ENCODE results near the gene TMEM131L. TPM values are rescaled to one million over a fixed set of nuclear protein-coding genes. Genes with fewer than 3 reads are reported as not detected.

The TMEM131L gene
- total and polyA plus RNA-seq, 8 donors: 2.4 to 40.0 (median 13.6) TPM

DNA sequence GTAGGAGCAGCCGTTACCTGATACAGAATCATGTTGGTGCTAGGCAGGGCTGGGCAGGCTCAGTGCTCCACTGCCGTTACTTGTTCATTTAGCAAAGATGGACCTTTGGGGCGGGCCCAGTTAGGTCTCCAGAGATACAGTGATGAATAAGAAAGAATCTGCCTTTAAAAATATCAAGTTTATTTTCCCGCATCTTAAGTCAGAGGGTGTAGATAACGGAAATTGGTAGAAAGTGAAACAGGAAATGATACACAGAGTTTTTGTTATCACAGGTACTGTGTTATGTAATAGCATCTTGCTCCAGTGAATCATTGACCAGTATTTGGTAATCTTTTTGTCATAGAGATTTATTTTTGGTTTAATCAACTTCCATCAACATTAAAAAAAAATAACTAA is 5.5 kb downstream of the TMEM131L start:
- intact Hi-C loops (cut with DNase I; ENCODE audit: low total_unique reads): no loop called here

DNA sequence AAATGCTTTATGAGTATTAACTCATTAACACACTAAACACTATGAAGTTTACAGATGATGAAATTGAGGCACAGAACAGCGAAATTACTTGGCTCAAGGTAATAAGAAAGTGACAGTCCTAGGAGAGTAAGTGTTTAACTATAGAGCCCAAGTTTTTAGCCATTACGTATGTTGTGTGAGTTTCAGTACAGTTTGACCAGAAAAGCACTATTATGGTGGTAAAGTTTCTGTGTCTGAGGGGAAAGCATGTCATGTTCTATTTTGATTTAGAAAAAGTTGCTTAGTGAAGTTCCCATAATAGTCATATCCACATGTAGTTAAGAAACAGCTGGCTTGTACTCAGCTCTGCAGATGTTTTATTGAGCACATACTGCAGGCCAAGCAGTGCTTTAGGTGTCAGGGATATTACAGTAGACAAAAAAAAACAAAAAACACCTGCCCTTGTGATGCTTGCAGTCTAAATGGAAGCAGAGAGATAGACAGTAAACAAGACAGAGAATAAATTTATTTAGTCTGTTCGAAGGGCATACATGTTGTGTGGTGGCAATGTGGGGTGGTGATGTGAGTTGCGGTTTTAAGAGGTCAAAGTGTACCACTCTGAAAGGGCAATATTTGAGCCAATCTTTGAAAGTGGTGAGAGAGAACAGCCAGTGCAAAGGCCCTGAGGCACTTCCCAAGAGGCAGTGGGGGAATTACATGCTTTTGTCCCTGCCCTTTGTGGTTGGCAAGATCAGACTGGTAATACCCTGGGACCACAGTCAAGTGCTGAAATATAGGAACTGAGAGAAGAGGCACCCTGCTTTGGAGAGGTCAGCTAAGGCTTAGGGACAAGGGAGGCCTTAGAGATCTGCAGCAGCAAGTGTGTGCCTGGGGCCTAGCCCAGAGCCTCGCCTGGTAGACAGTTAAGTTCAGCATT is 6.2 kb downstream of the TMEM131L start:
- no peaks in the 10 kb centered on the region for H3K27me3 ChIP-seq
- H3K36me3 ChIP-seq: peaks cover 5 to 25% (median 22%) of the 10 kb centered on the region in 4 donors
- no peaks in the 10 kb centered on the region for H3K9me3 ChIP-seq
- TF ChIP-seq, protein P1, sequence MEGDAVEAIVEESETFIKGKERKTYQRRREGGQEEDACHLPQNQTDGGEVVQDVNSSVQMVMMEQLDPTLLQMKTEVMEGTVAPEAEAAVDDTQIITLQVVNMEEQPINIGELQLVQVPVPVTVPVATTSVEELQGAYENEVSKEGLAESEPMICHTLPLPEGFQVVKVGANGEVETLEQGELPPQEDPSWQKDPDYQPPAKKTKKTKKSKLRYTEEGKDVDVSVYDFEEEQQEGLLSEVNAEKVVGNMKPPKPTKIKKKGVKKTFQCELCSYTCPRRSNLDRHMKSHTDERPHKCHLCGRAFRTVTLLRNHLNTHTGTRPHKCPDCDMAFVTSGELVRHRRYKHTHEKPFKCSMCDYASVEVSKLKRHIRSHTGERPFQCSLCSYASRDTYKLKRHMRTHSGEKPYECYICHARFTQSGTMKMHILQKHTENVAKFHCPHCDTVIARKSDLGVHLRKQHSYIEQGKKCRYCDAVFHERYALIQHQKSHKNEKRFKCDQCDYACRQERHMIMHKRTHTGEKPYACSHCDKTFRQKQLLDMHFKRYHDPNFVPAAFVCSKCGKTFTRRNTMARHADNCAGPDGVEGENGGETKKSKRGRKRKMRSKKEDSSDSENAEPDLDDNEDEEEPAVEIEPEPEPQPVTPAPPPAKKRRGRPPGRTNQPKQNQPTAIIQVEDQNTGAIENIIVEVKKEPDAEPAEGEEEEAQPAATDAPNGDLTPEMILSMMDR (IDR thresholded peaks at IDR 0.05): no peak
- TF ChIP-seq POLR2AphosphoS5 (IDR thresholded peaks at IDR 0.05) (no peak), EP300 (IDR thresholded peaks at IDR 0.05) (no peak), POLR2A (IDR thresholded peaks at IDR 0.05) (no peak)
- intact Hi-C loops (cut with DNase I; ENCODE audit: low total_unique reads): no loop called here
- no peak for DNase-seq
- no peak overlapping the region for H3K4me3 ChIP-seq
- H3K4me1 ChIP-seq: peaks cover 19 to 60% (median 47%) of the 10 kb centered on the region in 4 donors
- peak overlapping the region in 2 of 5 donors; percentile 31 to 51 for H3K27ac ChIP-seq
- WGBS, 5 donors: 85 to 95% (median 93%) methylated on average over 5 of the region's 5 CpGs

More for the DNA sequence above, 5.5 kb downstream of the TMEM131L start:
- Histone ChIP-seq H3K4me3 (no peak overlapping the region), H3K36me3 (peaks cover 5 to 25% (median 22%) of the 10 kb centered on the region in 4 donors), H3K27ac (peak overlapping the region; percentile 29 to 63 (median 39)), H3K4me1 (peaks cover 19 to 57% (median 46%) of the 10 kb centered on the region in 4 donors), H3K27me3 (no peaks in the 10 kb centered on the region), H3K9me3 (no peaks in the 10 kb centered on the region)
- 52 to 58% (median 54%) methylated on average over 5 of the region's 5 CpGs for WGBS, 5 donors
- TF ChIP-seq, protein P1 (IDR thresholded peaks at IDR 0.05): no peak
- no peak for TF ChIP-seq POLR2A (IDR thresholded peaks at IDR 0.05)
- no peak for TF ChIP-seq POLR2AphosphoS5 (IDR thresholded peaks at IDR 0.05)
- TF ChIP-seq EP300 (IDR thresholded peaks at IDR 0.05): no peak
- DNase-seq: peak in 1 of 2 donors; percentile 34

DNA sequence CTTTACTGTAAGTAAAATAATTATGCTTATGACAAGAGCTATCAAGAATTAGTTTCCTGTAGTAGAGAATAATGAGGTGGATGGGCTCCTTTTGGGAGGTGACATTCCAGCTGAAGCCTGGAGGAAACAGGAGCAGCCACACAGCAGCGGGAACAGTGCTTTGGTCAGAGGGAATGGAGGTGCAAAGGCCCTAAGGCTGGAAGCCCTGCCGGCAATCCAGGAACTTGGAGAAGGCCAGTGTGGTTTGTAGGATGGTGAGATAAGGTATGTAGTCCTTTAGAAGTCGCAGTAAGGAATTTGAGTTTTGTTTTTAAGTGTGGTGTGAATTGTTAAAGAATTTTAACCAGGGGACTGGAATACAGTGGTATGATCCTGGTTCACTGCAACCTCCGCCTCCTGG is 8.1 kb downstream of the TMEM131L start:
- Histone ChIP-seq H3K27me3 (no peaks in the 10 kb centered on the region), H3K4me1 (peaks cover 7 to 57% (median 38%) of the 10 kb centered on the region in 4 donors), H3K36me3 (peaks cover 5 to 25% (median 22%) of the 10 kb centered on the region in 4 donors), H3K9me3 (no peaks in the 10 kb centered on the region), H3K4me3 (no peak overlapping the region), H3K27ac (no peak overlapping the region)
- TF ChIP-seq, protein P1 (IDR thresholded peaks at IDR 0.05): no peak
- no peak for TF ChIP-seq POLR2A (IDR thresholded peaks at IDR 0.05)
- TF ChIP-seq POLR2AphosphoS5 (IDR thresholded peaks at IDR 0.05): no peak
- no peak for TF ChIP-seq EP300 (IDR thresholded peaks at IDR 0.05)
- 94 to 96% (median 95%) methylated on average over 4 of the region's 4 CpGs for WGBS, 5 donors
- no peak for DNase-seq
- intact Hi-C loops (cut with DNase I; ENCODE audit: low total_unique reads): no loop called here

DNA sequence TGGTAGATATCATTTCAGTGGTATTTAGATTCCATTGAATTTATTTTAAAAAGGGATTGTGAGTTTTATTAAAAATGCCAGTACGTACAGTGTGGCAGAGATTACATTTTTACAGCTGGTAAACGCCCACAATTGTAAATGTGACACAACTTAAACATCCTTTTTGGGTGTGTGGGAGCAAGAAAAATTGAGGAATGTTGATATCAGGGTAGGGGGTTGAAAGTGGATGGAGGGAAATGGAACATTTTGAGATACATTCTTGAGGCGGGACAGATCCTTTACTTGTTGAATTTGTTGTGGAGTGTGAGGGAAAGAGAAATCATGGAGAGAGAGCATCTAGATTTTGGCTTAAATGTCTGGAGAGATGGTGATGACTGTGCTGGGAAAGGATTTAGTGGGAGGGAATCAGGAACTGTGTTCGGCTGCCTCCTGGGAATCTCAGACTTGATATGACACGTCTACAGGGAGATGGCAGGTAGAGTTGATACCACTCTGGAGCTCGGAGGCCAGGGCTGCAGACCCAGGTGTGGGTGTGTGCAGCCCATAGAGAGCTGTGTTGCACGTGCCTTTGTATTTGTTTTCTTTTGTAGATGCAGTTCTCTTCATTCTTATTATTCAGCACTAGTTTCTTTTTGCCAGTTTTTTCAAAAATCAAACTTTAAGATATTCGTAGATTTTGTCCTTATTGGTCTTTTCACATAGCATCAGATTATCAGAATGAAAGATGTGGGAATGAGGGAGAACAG is 10.8 kb downstream of the TMEM131L start:
- intact Hi-C loops (cut with DNase I; ENCODE audit: low total_unique reads): no loop called here
- Histone ChIP-seq H3K9me3 (no peaks in the 10 kb centered on the region), H3K27me3 (no peaks in the 10 kb centered on the region), H3K4me3 (no peak overlapping the region), H3K36me3 (peaks cover 9 to 32% (median 26%) of the 10 kb centered on the region in 4 donors), H3K27ac (peak overlapping the region in 1 of 5 donors; percentile 3), H3K4me1 (peaks cover 0 to 36% (median 20%) of the 10 kb centered on the region in 4 donors)
- 72 to 86% (median 81%) methylated on average over 8 of the region's 8 CpGs for WGBS, 5 donors
- TF ChIP-seq, protein P1 (IDR thresholded peaks at IDR 0.05): no peak
- no peak for TF ChIP-seq EP300 (IDR thresholded peaks at IDR 0.05)
- TF ChIP-seq POLR2AphosphoS5 (IDR thresholded peaks at IDR 0.05): no peak
- no peak for TF ChIP-seq POLR2A (IDR thresholded peaks at IDR 0.05)
- DNase-seq: no peak
